Amniotic stem cell (primary cell): ENCODE measurements around the gene NIM1K.
"Not testable (repeated sequence)": the region's sequence is repeated elsewhere in the genome, so short reads cannot be mapped to it uniquely, and the experiment has no call there.

ENCODE experiments used
- DNase-seq: peaks from one replicate; lab custom pipeline; 2025; lab: John Stamatoyannopoulos, UW

Gene NIM1K

GRCh38 chr5:43191740-43192557 is at the start of gene NIM1K:
NIM1K (plus strand) TSS chr5:43192225; CDS start chr5:43245776, 53,551 bp downstream.
- DNase-seq, result no peak

DNA sequence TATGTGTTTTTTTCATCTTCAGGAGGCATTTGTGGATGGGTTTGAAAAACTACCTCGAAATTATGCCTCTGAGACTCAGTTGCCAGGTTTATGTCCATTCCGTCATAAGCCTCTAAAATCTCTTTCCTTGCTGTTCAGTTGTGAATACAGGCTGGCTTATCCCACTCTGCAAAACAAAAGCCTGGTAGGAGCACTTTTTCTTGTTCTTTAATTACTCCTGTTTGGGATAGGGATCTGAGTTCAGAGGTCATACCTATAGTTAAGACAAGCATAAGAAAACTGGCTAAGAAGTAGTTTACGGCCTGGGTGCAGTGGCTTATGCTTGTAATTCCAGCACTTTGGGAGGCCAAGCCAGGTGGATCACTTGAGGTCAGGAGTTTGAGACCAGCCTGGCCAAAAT is 47.0 kb upstream of the NIM1K start:
- DNase-seq, result no peak

DNA sequence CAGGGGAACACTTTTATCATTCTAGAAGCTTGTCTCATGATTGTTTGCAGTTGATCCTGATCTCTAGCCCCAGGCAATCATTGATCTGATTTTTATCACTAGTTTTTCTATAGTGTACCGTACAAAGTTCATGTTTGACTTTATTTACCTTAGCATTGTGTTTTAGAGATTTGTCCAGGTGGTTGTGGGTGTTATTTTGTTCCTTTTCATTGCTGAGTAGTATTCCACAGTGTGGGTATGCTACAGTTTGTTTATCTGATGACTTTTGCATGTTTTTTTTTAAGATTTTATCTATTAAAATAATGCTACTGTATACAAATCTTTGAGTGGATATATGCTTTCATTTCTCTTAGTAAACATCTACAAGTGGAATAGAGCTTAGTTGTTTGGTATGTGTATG is 45.1 kb upstream of the NIM1K start:
- DNase-seq, result no peak

GRCh38 chr5:43148417-43148816 is 43.6 kb upstream of the NIM1K start:
- DNase-seq, result no peak

- no peak for DNase-seq
Measured at GRCh38 chr5:43149231-43149630, 42.8 kb upstream of the NIM1K start.

DNA sequence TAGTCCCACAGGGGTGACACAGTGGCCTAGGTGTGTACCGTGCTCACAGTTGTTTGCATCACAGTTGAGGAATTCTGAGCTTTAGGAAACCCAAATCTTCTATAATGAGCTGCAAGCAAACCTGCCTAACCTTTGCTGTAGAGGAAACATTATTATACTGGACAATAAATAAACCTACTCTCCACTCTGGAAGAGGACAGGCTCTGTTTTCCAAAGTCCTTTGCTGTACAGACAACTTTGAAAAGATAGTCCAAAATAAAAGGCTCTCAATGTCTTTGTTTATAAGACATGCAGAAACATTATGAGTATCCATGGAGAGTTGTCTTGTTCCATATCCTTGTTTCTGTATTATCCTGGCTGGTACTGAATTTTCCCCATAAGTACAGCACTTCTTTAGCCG is 42.0 kb upstream of the NIM1K start:
- no peak for DNase-seq

DNA sequence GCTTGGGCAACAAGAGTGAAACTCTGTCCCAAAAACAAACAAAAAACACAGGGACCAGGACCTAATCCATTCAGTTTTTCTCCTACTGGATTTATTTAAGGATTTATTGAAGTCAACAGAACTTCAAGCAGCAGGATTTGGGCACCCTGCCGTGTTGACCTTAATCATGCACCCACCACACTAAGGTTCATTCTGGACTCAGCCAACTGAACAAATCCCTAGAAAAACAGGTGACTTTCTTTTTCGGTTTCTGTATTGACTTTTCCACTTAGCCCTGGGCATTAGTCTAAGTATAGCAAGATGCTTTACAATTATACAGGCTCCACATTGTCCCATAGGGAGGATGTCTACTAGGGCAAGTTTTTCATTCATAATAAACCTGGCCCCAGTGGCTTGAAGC is 41.3 kb upstream of the NIM1K start:
- DNase-seq, result no peak

- DNase-seq, result no peak
Measured at GRCh38 chr5:43152946-43153345, 39.1 kb upstream of the NIM1K start.

- DNase-seq, result no peak
Measured at GRCh38 chr5:43154469-43154868, 37.6 kb upstream of the NIM1K start.

GRCh38 chr5:43155394-43156096 is 36.5 kb upstream of the NIM1K start:
- DNase-seq, result no peak

- no peak for DNase-seq
Measured at GRCh38 chr5:43156388-43156787, 35.6 kb upstream of the NIM1K start.

GRCh38 chr5:43157068-43157467 is 35.0 kb upstream of the NIM1K start:
- DNase-seq, result no peak

- no peak for DNase-seq
Measured at GRCh38 chr5:43161244-43161643, 30.8 kb upstream of the NIM1K start.

DNA sequence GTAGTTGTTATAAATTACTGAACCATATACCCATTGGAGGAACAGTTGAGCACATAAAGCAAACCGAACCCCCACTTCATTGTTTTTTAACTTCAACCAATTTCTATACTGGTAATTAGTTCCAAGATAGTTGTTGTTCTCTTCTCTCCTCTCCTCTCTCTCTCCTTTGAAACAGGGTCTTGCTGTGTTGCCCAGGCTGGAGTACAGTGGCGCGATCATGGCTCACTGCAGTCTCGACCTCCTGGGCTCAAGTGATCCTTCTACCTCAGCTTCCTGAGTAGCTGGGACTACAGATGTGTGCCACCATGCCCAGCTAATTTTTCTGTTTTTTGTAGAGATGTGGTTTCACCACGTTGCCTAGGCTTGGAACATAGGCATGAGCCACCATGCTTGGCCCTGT is 27.2 kb upstream of the NIM1K start:
- not testable (repeated sequence) for DNase-seq

DNA sequence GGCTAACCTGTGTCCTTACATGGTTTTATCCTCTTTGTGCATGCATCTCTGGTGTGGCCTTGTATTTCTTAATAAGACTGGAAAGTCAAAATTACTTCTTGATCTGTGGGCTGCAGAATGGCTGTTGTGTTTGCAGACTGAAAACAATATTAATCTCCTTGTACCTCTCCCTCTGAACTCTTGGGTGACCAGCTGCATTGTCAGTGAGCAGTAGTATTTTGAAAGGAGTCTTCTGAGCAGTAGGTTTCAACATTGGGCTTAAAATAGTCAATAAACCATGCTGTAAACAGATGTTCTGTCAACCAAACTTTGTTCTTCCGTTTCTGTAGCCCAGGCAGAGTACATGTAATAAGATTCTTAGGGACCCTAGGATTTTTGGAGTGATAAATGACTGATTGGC is 26.7 kb upstream of the NIM1K start:
- DNase-seq, result no peak

- no peak for DNase-seq
Measured at GRCh38 chr5:43168175-43168574, 23.9 kb upstream of the NIM1K start.

GRCh38 chr5:43171451-43171850 is 20.6 kb upstream of the NIM1K start:
- no peak for DNase-seq

- no peak for DNase-seq
Measured at GRCh38 chr5:43171926-43172325, 20.1 kb upstream of the NIM1K start.

DNA sequence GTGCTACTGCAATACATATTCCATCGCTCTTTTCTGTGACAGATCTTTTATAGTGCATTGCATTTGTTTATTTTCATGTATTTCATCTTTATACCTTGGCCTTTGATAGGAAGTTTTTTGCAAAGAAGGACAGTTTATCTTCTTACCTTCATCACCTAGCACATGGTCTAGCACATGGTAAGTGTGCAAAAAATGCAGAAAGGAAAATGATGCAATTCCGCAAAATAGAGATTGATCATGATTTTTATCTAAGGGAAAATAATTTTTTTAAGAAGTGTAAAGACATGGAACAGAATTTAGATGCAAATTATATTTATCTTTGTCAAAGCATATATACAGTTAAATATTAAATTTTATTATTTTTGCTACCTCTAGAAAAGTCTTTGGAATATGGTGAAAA is 19.2 kb upstream of the NIM1K start:
- no peak for DNase-seq

- no peak for DNase-seq
Measured at GRCh38 chr5:43174586-43174985, 17.4 kb upstream of the NIM1K start.

DNA sequence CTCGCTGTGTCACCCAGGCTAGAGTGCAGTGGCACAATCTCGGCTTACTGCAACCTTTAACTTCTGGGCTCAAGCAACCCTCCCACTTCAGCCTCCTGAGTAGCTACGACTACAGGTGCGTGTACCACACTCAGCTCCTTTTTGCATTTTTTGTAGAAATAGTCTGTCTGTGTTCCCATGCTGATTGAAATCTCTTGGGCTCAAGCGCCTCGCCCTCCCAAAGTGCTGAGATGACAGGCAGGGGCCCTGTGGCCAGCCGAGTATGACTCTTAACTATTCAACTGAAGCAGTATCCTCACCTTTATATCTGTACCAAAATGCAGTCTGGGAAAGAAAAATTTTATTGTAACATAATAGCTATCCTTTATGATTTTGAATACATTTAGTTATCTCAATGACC is 12.2 kb upstream of the NIM1K start:
- no peak for DNase-seq

GRCh38 chr5:43182421-43182820 is 9.6 kb upstream of the NIM1K start:
- no peak for DNase-seq

- not testable (repeated sequence) for DNase-seq
Measured at GRCh38 chr5:43183101-43183500, 8.9 kb upstream of the NIM1K start.
